Effector memory CD8-positive, alpha-beta T cell (primary cell): ENCODE data around the gene SMC1B.
A peak's percentile ranks its signal among the peaks of the same experiment; 100 is the strongest.

ENCODE experiments used
- ATAC-seq: fragments of 150-1000 bp; cut with Tn5 transposase; replicated peaks from 2 replicates; pipeline ENCODE4 v1.10.0; 2021; ENCODE audit warnings: mild to moderate bottlenecking, moderate library complexity
- DNase-seq, 3 experiments: peaks; one replicate each; pipeline ENCODE4 v3.0.0; 2021
- H3K27ac Mint-ChIP-seq, 2 donors: one replicate each; pipeline ENCODE4 v1.8.0; 2022; ENCODE audit warnings: mild to moderate bottlenecking in 2 of 2, mixed read lengths in 2 of 2, moderate library complexity in 2 of 2
- H3K27me3 Mint-ChIP-seq, 2 donors: one replicate each; pipeline ENCODE4 v1.8.0; 2022; ENCODE audit warnings: mixed read lengths in 2 of 2
- H3K36me3 Mint-ChIP-seq: one replicate; pipeline ENCODE4 v1.8.0; 2022; ENCODE audit warnings: mild to moderate bottlenecking, moderate library complexity, mixed read lengths; ENCODE audit not compliant: insufficient read depth
- H3K4me1 Mint-ChIP-seq, 2 donors: one replicate each; pipeline ENCODE4 v1.8.0; 2022; ENCODE audit warnings: low read depth in 2 of 2, mixed read lengths in 2 of 2
- H3K4me3 Mint-ChIP-seq, 2 donors: one replicate each; pipeline ENCODE4 v1.8.0; 2022; ENCODE audit warnings: mild to moderate bottlenecking in 2 of 2, mixed read lengths in 2 of 2, moderate library complexity in 2 of 2
- H3K9me3 Mint-ChIP-seq, 2 donors: one replicate each; pipeline ENCODE4 v1.8.0; 2022; ENCODE audit warnings: mixed read lengths in 2 of 2

The SMC1B gene

GRCh38 chr22:45435544-45436139, 22.2 kb upstream of the SMC1B start:
- Mint-ChIP-seq H3K4me3 (peak overlapping the region in 1 of 2 donors; percentile 43), H3K9me3 (no peaks in the 10 kb centered on the region), H3K4me1 (peaks cover 6 to 16% of the 10 kb centered on the region in 2 donors), H3K27ac (no peak overlapping the region), H3K36me3 (no peaks in the 10 kb centered on the region), H3K27me3 (peaks cover 1 to 3% of the 10 kb centered on the region in 2 donors)
- ATAC-seq (peak; percentile 90), DNase-seq (peak; percentile 74 to 79 (median 78))

GRCh38 chr22:45434981-45435380, 21.6 kb upstream of the SMC1B start:
- Mint-ChIP-seq H3K4me3 (peak overlapping the region in 1 of 2 donors; percentile 43), H3K27me3 (no peaks in the 10 kb centered on the region), H3K9me3 (no peaks in the 10 kb centered on the region), H3K4me1 (peaks cover 6 to 15% of the 10 kb centered on the region in 2 donors), H3K36me3 (no peaks in the 10 kb centered on the region), H3K27ac (no peak overlapping the region)
- ATAC-seq = no peak
- no peak for DNase-seq

DNA sequence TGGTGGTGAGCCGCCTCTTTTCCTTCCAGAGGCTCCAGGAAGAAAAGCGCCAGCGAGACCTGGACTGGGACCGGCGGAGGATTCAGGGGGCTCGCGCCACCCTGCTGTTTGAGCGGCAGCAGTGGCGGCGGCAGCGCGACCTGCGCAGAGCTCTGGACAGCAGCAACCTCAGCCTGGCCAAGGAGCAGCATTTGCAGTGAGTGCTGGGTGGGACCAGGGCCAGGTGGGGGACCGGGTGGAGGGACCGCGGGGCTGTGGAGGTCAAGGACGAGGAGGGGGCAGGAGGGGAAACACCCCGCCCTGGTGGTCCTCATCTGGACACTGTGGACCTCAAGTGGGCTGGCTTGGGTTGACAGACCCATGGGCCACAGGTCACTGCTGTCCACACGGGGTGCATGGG, 17.5 kb upstream of the SMC1B start:
- Mint-ChIP-seq H3K4me3 (no peak overlapping the region), H3K27ac (no peak overlapping the region), H3K36me3 (no peaks in the 10 kb centered on the region), H3K4me1 (peaks cover 6 to 12% of the 10 kb centered on the region in 2 donors), H3K9me3 (peaks cover 0 to 2% of the 10 kb centered on the region in 2 donors), H3K27me3 (peaks cover 0 to 34% of the 10 kb centered on the region in 2 donors)
- ATAC-seq (no peak), DNase-seq (no peak)

DNA sequence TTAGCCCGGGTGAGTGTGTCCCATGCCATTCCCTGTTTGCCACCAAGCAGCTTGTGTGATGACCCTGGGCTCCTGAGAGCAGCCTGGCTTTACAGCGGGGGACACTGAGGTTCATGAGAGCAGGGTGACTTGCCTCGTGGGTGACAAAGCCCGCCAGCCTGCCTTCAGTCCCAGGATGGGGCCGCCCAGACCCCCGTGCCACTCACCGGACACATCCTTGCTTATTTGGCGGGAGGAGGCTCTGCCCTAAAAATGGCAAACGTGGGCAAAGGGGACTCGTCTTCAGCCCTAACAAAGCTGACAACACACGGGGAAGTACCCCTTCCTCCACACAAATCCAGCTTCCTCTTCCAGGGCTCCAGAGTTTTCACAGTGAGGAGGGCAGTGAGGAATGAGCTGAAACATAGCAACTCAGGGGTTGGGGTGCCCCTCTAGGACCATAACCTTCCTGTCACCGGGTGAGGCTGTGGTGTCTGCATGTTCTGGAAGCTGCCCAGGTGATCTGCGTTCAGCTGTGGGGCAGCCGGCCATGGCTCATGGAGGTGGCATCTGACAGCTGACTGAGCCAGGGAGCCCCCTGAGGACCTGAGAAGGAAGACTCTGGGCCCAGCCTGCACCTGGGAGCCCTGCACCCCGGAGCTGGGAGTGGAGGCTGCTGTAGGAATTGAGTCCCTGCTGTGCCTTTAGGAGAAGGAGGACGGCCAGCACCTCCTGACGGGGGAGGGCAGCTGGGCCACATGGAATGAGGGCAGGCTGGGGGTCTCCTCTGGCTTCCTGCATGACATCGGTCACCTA, 16.8 kb upstream of the SMC1B start:
- H3K27me3 Mint-ChIP-seq = peaks cover 0 to 35% of the 10 kb centered on the region in 2 donors
- peaks cover 0 to 2% of the 10 kb centered on the region in 2 donors for H3K9me3 Mint-ChIP-seq
- ATAC-seq = no peak
- H3K4me1 Mint-ChIP-seq = peaks cover 1 to 5% of the 10 kb centered on the region in 2 donors
- H3K27ac Mint-ChIP-seq = no peak overlapping the region
- no peak overlapping the region for H3K4me3 Mint-ChIP-seq
- DNase-seq = no peak
- H3K36me3 Mint-ChIP-seq = no peaks in the 10 kb centered on the region

- H3K9me3 Mint-ChIP-seq = peaks cover 0 to 2% of the 10 kb centered on the region in 2 donors
- no peak overlapping the region for H3K4me3 Mint-ChIP-seq
- no peaks in the 10 kb centered on the region for H3K36me3 Mint-ChIP-seq
- H3K27me3 Mint-ChIP-seq = peaks cover 0 to 35% of the 10 kb centered on the region in 2 donors
- H3K27ac Mint-ChIP-seq = peak overlapping the region in 1 of 2 donors; percentile 55
- ATAC-seq (no peak), DNase-seq (no peak)
- peaks cover 0 to 3% of the 10 kb centered on the region in 2 donors for H3K4me1 Mint-ChIP-seq
Observed at GRCh38 chr22:45429424-45429823, 16.0 kb upstream of the SMC1B start.

GRCh38 chr22:45428391-45429385, 15.3 kb upstream of the SMC1B start:
- DNase-seq (no peak), ATAC-seq (no peak)
- Mint-ChIP-seq H3K36me3 (no peaks in the 10 kb centered on the region), H3K4me1 (peaks cover 0 to 3% of the 10 kb centered on the region in 2 donors), H3K27me3 (peaks cover 0 to 35% of the 10 kb centered on the region in 2 donors), H3K4me3 (no peak overlapping the region), H3K9me3 (peaks cover 0 to 2% of the 10 kb centered on the region in 2 donors), H3K27ac (peak overlapping the region in 1 of 2 donors; percentile 55)

DNA sequence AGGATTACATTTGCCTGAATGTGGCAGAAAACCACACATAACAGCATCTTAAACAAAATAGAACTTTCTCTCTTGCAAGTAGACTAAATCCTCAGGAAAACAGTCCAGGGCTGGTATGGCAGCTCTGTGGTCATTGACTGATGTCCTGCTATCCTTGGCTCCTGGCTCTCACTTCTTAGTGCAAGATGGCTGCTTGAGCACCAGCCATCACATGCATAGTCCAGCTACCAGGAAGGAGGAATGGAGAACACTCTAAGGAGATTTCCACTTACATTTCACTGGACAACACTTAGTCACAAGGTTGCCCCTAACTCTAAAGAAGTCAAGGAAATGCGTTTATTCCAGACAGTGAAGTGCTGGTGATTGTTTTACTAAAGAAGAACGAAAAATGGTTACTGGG, 13.7 kb upstream of the SMC1B start:
- ATAC-seq (no peak), DNase-seq (no peak)
- Mint-ChIP-seq H3K4me1 (no peaks in the 10 kb centered on the region), H3K36me3 (no peaks in the 10 kb centered on the region), H3K27me3 (peaks cover 0 to 36% of the 10 kb centered on the region in 2 donors), H3K27ac (no peak overlapping the region), H3K9me3 (peaks cover 0 to 2% of the 10 kb centered on the region in 2 donors), H3K4me3 (no peak overlapping the region)

GRCh38 chr22:45426387-45426786, 13.0 kb upstream of the SMC1B start:
- H3K4me1 Mint-ChIP-seq = peaks cover 0 to 1% of the 10 kb centered on the region in 2 donors
- H3K36me3 Mint-ChIP-seq = no peaks in the 10 kb centered on the region
- H3K4me3 Mint-ChIP-seq = no peak overlapping the region
- ATAC-seq = no peak
- H3K9me3 Mint-ChIP-seq = peaks cover 0 to 2% of the 10 kb centered on the region in 2 donors
- H3K27ac Mint-ChIP-seq = no peak overlapping the region
- peaks cover 0 to 44% of the 10 kb centered on the region in 2 donors for H3K27me3 Mint-ChIP-seq
- DNase-seq = no peak

DNA sequence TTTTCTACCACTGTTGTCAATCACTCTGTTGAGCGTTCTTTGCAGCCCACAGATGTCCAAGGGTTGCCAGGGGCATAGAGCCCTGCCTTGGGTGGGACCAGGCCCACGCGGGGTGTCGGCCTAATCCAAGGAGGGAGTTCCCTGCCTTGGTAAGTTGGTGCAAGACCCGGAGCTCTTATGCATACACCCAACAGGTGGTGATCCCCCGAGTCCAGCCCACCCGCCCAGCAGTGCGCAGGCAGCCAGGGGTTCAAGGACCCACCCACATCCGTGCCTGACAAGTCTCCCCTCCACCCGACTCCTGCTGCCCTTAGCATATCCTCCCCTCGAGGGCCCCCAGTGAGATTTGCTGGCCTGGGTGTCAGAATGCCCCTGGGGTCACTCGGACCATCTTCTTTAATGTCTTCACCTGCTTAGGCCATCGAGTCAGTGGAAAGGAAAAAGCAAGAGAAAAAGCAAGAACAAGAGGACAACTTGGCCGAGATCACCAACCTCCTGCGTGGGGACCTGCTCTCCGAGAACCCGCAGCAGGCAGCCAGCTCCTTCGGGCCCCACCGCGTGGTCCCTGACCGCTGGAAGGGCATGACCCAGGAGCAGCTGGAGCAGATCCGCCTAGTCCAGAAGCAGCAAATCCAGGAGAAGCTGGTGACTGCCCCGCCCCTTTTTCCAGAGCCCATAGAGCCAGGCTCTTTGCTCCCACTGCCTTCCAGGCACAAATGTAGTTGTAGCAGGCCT, 12.3 kb upstream of the SMC1B start:
- Mint-ChIP-seq H3K36me3 (no peaks in the 10 kb centered on the region), H3K27ac (no peak overlapping the region), H3K9me3 (peaks cover 0 to 2% of the 10 kb centered on the region in 2 donors), H3K4me3 (no peak overlapping the region), H3K4me1 (peaks cover 0 to 1% of the 10 kb centered on the region in 2 donors), H3K27me3 (peaks cover 0 to 44% of the 10 kb centered on the region in 2 donors)
- DNase-seq (no peak), ATAC-seq (no peak)

GRCh38 chr22:45425101-45425500, 11.7 kb upstream of the SMC1B start:
- Mint-ChIP-seq H3K9me3 (peaks cover 0 to 2% of the 10 kb centered on the region in 2 donors), H3K27me3 (peaks cover 0 to 44% of the 10 kb centered on the region in 2 donors), H3K4me1 (peaks cover 0 to 1% of the 10 kb centered on the region in 2 donors), H3K36me3 (no peaks in the 10 kb centered on the region), H3K27ac (no peak overlapping the region), H3K4me3 (no peak overlapping the region)
- ATAC-seq (no peak), DNase-seq (no peak)

- Mint-ChIP-seq H3K27ac (no peak overlapping the region), H3K4me1 (peaks cover 0 to 1% of the 10 kb centered on the region in 2 donors)
Observed at GRCh38 chr22:45424241-45424731, 10.9 kb upstream of the SMC1B start.

GRCh38 chr22:45423524-45423923, 10.1 kb upstream of the SMC1B start:
- Mint-ChIP-seq H3K27me3 (peaks cover 0 to 34% of the 10 kb centered on the region in 2 donors), H3K4me3 (no peak overlapping the region), H3K9me3 (peaks cover 0 to 2% of the 10 kb centered on the region in 2 donors), H3K27ac (no peak overlapping the region), H3K4me1 (peaks cover 0 to 1% of the 10 kb centered on the region in 2 donors), H3K36me3 (no peaks in the 10 kb centered on the region)
- ATAC-seq = no peak
- no peak for DNase-seq

More at GRCh38 chr22:45424241-45424731, 10.9 kb upstream of the SMC1B start:
- DNase-seq = no peak
- Mint-ChIP-seq H3K4me3 (no peak overlapping the region), H3K27me3 (peaks cover 0 to 42% of the 10 kb centered on the region in 2 donors), H3K36me3 (no peaks in the 10 kb centered on the region), H3K9me3 (peaks cover 0 to 2% of the 10 kb centered on the region in 2 donors)
- ATAC-seq = no peak
